DOHH2 (cell line): Measurements from ENCODE around the gene NDUFB11.

ENCODE experiments used
- H3F3A ChIP-seq: fragments of 200-600 bp; sonication (generic), shearing (Covaris generic); 2 replicates; pipeline ENCODE4 v1.6.0; 2016; ENCODE audit warnings: antibody characterized with exemption, mild to moderate bottlenecking; ENCODE audit not compliant: control insufficient read depth, insufficient read depth
- H3K27ac ChIP-seq: fragments of 200-600 bp; sonication (generic); 2 replicates; pipeline ENCODE4 v1.5.1; 2014; ENCODE audit warnings: low read depth, mild to moderate bottlenecking, low read length, moderate library complexity
- H3K27me3 ChIP-seq: fragments of 200-600 bp; sonication (generic); 2 replicates; pipeline ENCODE4 v1.6.1; 2014; ENCODE audit warnings: mild to moderate bottlenecking, low read length, mixed read lengths; ENCODE audit not compliant: control insufficient read depth
- H3K36me3 ChIP-seq: fragments of 200-600 bp; sonication (generic); 2 replicates; pipeline ENCODE4 v1.6.1; 2014; ENCODE audit warnings: mild to moderate bottlenecking, low read length, moderate library complexity, mixed read lengths; ENCODE audit not compliant: control insufficient read depth
- H3K4me1 ChIP-seq: fragments of 200-600 bp; sonication (generic); 2 replicates; pipeline ENCODE4 v1.6.1; 2014; ENCODE audit warnings: mild to moderate bottlenecking, low read length, mixed read lengths; ENCODE audit not compliant: control insufficient read depth
- H3K4me2 ChIP-seq: fragments of 200-600 bp; sonication (generic); 2 replicates; pipeline ENCODE4 v1.6.0; 2014; ENCODE audit warnings: mild to moderate bottlenecking, low read length, moderate library complexity
- H3K4me3 ChIP-seq: fragments of 200-600 bp; sonication (generic); 2 replicates; pipeline ENCODE4 v1.5.1; 2014; ENCODE audit warnings: mild to moderate bottlenecking, low read length, mixed read lengths
- H3K79me2 ChIP-seq: fragments of 200-600 bp; sonication (generic); 2 replicates; pipeline ENCODE4 v1.6.1; 2014; ENCODE audit warnings: mild to moderate bottlenecking, low read length, mixed read lengths; ENCODE audit not compliant: control insufficient read depth
- H3K9me2 ChIP-seq: fragments of 200-600 bp; sonication (generic); replicated peaks from 2 replicates; pipeline ENCODE4 v1.6.1; 2014; ENCODE audit warnings: mild to moderate bottlenecking, low read length, mixed read lengths; ENCODE audit not compliant: control insufficient read depth
- H3K9me3 ChIP-seq: fragments of 200-600 bp; sonication (generic); 2 replicates; pipeline ENCODE4 v1.6.1; 2014; ENCODE audit warnings: antibody characterized with exemption, low read length, mixed read lengths; ENCODE audit not compliant: control insufficient read depth, insufficient read depth
- H4K20me1 ChIP-seq: fragments of 200-600 bp; sonication (generic); 2 replicates; pipeline ENCODE4 v1.6.0; 2014; ENCODE audit warnings: low read depth, mild to moderate bottlenecking, antibody characterized with exemption, low read length, moderate library complexity; ENCODE audit not compliant: control insufficient read depth, insufficient read depth
- EZH2phosphoT487 ChIP-seq: fragments of 200-600 bp; sonication (generic); IDR thresholded peaks from 2 replicates; pipeline ENCODE4 v1.6.1; 2017; ENCODE audit warnings: borderline replicate concordance, mild to moderate bottlenecking, antibody characterized with exemption, low read length, moderate library complexity, mixed read lengths
- TF ChIP-seq, protein P1 (sequence below): fragments of 200-600 bp; sonication (generic); IDR thresholded peaks from one replicate; pipeline ENCODE4 v1.5.1; 2014; ENCODE audit warnings: antibody characterized with exemption, mild to moderate bottlenecking, low read depth, low read length; ENCODE audit not compliant: poor library complexity, severe bottlenecking

NDUFB11 gene

DNA sequence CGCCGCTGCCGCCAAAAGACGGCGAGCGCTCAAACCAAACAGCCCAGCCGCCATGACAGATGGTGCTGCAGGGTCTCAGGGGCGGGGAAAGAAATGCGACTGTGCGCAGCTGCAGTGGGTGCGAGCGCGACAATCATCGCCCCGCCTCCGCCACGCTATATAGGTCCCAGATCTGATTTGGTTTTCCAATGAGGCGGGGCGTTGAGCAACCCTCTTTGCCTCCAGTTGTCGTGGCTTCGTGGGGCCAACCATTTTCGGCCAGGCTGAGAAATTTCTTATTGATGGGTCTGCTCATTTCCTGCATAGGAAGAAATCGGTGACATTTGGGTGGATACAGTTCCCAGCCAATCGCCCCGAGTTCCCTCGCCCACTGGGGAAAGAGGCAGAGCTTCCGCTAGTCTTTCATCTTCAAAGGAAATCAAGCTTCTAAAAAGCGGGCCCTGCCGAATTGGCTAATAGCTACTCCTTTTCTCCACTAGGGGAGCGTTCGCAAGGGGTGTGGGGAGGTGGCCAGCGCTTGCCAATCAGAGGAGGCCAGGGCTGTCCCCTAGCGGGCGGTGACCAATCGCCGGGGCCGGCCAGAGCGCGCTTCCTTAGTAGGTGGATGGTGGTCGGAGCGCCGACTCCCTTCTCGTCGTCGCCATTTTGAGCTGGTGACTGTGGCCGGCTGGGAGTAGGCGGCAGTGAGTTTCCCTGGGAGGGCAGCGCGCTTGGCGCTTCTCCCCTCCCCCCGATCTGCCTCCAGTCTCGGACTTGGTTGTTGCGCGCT lies at the start of gene NDUFB11, which contains the start of gene RBM10:
NDUFB11 (minus strand) TSS at position 77 of the 769 bp plus-strand sequence; CDS start at position 54, 23 bp downstream.
RBM10 (plus strand) TSS at position 596 of the 769 bp plus-strand sequence. CDS start 2,261 bp downstream, outside the sequence.
- H3K9me2 ChIP-seq = no peaks in the 10 kb centered on the region
- peaks cover 22% of the 10 kb centered on the region for H3K4me1 ChIP-seq
- H3K36me3 ChIP-seq = peaks cover 55% of the 10 kb centered on the region
- H3K9me3 ChIP-seq = no peaks in the 10 kb centered on the region
- H4K20me1 ChIP-seq = 0 out of 2 replicates have a peak, but pooled peaks cover 4% of the 10 kb centered on the region
- H3K27me3 ChIP-seq = no peaks in the 10 kb centered on the region
- peak within 1 kb of the TSS; percentile 91 for H3K4me3 ChIP-seq
- peak within 1 kb of the TSS; percentile 77 for H3K4me2 ChIP-seq
- peak within 1 kb of the TSS; percentile 95 for H3K27ac ChIP-seq
- H3K79me2 ChIP-seq = peaks cover 71% of the 10 kb centered on the region
- no peaks in the 10 kb centered on the region for H3F3A ChIP-seq
- TF ChIP-seq EZH2phosphoT487 = no peak
- TF ChIP-seq, protein P1, sequence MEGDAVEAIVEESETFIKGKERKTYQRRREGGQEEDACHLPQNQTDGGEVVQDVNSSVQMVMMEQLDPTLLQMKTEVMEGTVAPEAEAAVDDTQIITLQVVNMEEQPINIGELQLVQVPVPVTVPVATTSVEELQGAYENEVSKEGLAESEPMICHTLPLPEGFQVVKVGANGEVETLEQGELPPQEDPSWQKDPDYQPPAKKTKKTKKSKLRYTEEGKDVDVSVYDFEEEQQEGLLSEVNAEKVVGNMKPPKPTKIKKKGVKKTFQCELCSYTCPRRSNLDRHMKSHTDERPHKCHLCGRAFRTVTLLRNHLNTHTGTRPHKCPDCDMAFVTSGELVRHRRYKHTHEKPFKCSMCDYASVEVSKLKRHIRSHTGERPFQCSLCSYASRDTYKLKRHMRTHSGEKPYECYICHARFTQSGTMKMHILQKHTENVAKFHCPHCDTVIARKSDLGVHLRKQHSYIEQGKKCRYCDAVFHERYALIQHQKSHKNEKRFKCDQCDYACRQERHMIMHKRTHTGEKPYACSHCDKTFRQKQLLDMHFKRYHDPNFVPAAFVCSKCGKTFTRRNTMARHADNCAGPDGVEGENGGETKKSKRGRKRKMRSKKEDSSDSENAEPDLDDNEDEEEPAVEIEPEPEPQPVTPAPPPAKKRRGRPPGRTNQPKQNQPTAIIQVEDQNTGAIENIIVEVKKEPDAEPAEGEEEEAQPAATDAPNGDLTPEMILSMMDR = peak; percentile 58

DNA sequence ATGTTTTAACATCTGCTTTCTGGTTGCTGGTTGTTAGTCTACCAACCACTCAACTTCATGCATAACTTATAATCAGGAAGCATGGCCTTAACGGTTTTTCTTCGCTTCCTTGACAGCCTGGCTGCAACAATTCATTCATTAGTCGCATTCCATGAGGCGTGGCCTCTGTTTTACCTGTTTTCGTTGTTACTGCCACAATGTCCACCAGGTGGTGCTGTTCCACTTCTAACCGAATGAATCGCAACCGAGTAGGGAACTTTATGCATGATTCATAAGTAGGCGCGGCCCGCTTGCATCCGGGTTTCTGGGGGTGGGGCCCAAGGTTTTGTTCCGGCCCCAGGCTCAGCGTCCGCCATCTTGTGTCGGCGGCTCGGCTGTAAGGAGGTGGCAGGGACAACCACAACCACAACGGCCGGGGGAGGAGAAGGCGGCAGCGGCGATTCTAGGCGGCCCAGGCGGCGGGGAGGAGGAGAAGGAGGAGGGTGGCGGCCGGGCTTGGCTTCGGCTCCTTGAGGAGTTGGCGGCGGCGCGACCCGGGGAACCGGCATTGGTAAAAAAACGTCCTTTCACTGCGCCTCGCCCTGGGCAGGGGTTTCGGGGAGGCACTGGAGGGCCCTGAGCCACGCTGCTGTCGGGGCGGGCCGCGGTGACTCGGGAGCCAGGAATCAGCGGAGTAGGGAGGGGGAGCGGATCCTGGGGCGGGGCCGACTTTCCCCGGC lies 49.1 kb upstream of the NDUFB11 start, which contains the start of gene UBA1:
UBA1 (plus strand) TSS at position 355 of the 719 bp plus-strand sequence. CDS start 4,974 bp downstream, outside the sequence.
- Histone ChIP-seq H4K20me1 (peaks cover 4% of the 10 kb centered on the region; the same call in 1 of the 2 replicates), H3K4me1 (peaks cover 40% of the 10 kb centered on the region), H3K36me3 (peaks cover 56% of the 10 kb centered on the region), H3K4me2 (peak within 1 kb of the TSS; percentile 86), H3K27me3 (no peaks in the 10 kb centered on the region), H3K4me3 (peak within 1 kb of the TSS; percentile 81), H3K9me3 (no peaks in the 10 kb centered on the region), H3K9me2 (no peaks in the 10 kb centered on the region), H3K27ac (peak within 1 kb of the TSS; percentile 96), H3K79me2 (peaks cover 63% of the 10 kb centered on the region), H3F3A (peaks cover 17% of the 10 kb centered on the region)
- no peak for TF ChIP-seq EZH2phosphoT487
- TF ChIP-seq, protein P1 = peak; percentile 70

DNA sequence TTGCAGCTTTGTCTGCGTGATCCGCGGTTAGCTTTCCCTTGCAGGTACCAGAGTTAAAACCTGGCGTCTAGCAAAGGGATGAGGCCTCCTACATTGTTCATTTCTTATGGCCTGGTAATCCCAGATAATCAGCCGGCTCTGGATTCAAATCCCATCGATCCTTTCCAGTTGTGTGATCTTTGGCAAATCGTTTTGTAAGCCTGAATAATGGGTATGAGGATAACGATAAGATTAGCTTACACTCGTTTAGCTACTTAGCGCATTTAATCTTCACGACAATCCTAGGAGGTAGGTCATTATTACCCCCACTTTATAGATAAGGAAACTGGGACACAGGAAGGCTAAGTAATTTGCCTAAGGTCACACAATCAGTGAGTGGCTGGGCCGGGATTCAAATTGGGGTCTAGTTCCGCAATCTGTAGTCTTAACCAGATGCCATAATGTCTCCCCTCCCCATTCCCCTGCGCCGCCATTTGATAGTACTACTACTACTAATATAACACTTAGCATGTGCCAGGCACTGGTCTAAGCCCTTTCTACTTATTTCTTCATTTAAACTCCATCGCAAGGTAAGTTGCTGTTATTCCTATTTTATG lies 47.4 kb upstream of the NDUFB11 start:
- Histone ChIP-seq H3K4me1 (peaks cover 40% of the 10 kb centered on the region), H3K4me3 (peak overlapping the region; percentile 81), H3K9me2 (no peaks in the 10 kb centered on the region), H3F3A (peaks cover 20% of the 10 kb centered on the region), H3K9me3 (no peaks in the 10 kb centered on the region), H3K27me3 (no peaks in the 10 kb centered on the region), H4K20me1 (peaks cover 4% of the 10 kb centered on the region; the same call in 1 of the 2 replicates), H3K79me2 (peaks cover 45% of the 10 kb centered on the region), H3K36me3 (peaks cover 42% of the 10 kb centered on the region), H3K4me2 (peak overlapping the region; percentile 92), H3K27ac (peak overlapping the region; percentile 96)
- no peak for TF ChIP-seq EZH2phosphoT487
- TF ChIP-seq, protein P1 = no peak
